ENCODE results near the gene PMM2. TPM values are rescaled to one million over a fixed set of nuclear protein-coding genes. Genes with fewer than 3 reads are reported as not detected.

Gene PMM2
- total RNA-seq, 1 experiment from 2014 or later = 35.2 TPM

DNA sequence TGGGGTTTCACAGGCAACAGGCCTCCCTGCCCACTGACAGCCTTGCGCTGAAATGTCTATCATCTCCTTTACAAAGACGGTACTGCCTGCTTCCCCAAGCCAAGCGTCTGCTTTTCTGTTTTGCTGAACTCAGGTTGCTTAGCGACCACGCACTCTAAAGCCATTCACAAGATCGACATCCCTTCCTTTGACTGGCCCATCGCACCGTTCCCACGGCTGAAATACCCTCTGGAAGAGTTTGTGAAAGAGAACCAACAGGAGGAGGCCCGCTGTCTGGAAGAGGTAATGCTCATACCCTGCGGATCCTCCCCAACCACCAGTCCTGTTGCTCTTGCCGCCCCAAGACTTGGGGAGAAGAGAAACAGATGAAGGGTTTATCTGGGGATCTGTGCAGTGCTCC, 28.9 kb upstream of the PMM2 start:
- POLR2A ChIA-PET (ENCODE audit: unreplicated experiment) = no interaction called here
- no peaks in the 10 kb centered on the region for H3K4me1 ChIP-seq (ENCODE audit: insufficient read depth, low read length)
- H3K36me3 ChIP-seq (ENCODE audit: low read depth, low read length) = no peaks in the 10 kb centered on the region
- CTCF ChIA-PET = no interaction called here
- no peak overlapping the region for H3K4me2 ChIP-seq (ENCODE audit: low read length)
- no peaks in the 10 kb centered on the region for H3K79me2 ChIP-seq (ENCODE audit: low read length)
- H2AFZ ChIP-seq (ENCODE audit: low read length) = no peak overlapping the region
- H3K4me3 ChIP-seq (ENCODE audit: low read length) = no peak overlapping the region
- no peaks in the 10 kb centered on the region for H3F3A ChIP-seq (ENCODE audit: low read length, unreplicated experiment)
- no peak for DNase-seq
- H3K27me3 ChIP-seq (ENCODE audit: low read length) = no peaks in the 10 kb centered on the region
- no TSS peak for BruUV-seq (replicated peaks)
- intact Hi-C loops (cut with micrococcal nuclease) = no loop called here
- TF ChIP-seq EZH2 (IDR thresholded peaks at IDR 0.05; ENCODE audit: low read length, unreplicated experiment) = no peak
- no peak for TF ChIP-seq EZH2phosphoT487 (IDR thresholded peaks at IDR 0.05; ENCODE audit: borderline replicate concordance, low read length)
- TF ChIP-seq, protein P1, sequence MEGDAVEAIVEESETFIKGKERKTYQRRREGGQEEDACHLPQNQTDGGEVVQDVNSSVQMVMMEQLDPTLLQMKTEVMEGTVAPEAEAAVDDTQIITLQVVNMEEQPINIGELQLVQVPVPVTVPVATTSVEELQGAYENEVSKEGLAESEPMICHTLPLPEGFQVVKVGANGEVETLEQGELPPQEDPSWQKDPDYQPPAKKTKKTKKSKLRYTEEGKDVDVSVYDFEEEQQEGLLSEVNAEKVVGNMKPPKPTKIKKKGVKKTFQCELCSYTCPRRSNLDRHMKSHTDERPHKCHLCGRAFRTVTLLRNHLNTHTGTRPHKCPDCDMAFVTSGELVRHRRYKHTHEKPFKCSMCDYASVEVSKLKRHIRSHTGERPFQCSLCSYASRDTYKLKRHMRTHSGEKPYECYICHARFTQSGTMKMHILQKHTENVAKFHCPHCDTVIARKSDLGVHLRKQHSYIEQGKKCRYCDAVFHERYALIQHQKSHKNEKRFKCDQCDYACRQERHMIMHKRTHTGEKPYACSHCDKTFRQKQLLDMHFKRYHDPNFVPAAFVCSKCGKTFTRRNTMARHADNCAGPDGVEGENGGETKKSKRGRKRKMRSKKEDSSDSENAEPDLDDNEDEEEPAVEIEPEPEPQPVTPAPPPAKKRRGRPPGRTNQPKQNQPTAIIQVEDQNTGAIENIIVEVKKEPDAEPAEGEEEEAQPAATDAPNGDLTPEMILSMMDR (conservative IDR thresholded peaks at IDR 0.05; ENCODE audit: low read depth, low read length) = no peak
- ATAC-seq = no peak
- no peaks in the 10 kb centered on the region for H4K20me1 ChIP-seq (ENCODE audit: low read length)
- H3K9me2 ChIP-seq (replicated peaks; ENCODE audit: low read length) = no peaks in the 10 kb centered on the region
- no peak overlapping the region for H3K27ac ChIP-seq (ENCODE audit: low read length)
- H3K9me3 ChIP-seq (ENCODE audit: low read length) = no peaks in the 10 kb centered on the region
- H3K9ac ChIP-seq (ENCODE audit: low read length) = no peak overlapping the region

DNA sequence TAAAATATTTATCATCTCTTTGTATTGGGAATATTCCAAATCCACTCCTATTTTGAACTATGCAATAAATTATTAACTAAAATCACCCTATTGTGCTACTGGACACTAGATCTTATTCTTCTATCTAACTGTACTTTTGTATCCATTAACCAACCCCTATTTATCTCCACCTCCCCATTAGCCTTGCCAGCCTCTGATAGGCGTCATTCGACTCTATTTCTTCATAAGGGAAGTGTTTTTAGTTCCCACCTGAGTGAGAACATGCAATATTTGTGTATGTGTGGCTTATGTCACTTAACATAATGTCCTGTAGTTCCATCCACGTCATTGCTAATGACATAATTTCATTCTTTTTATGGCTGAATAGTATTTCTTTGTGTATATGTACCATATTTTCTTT, 24.1 kb upstream of the PMM2 start:
- no peaks in the 10 kb centered on the region for H3K27me3 ChIP-seq (ENCODE audit: low read length)
- H3K4me3 ChIP-seq (ENCODE audit: low read length) = no peak overlapping the region
- no peaks in the 10 kb centered on the region for H3K36me3 ChIP-seq (ENCODE audit: low read depth, low read length)
- no peaks in the 10 kb centered on the region for H3K9me2 ChIP-seq (replicated peaks; ENCODE audit: low read length)
- POLR2A ChIA-PET (ENCODE audit: unreplicated experiment) = no interaction called here
- H2AFZ ChIP-seq (ENCODE audit: low read length) = no peak overlapping the region
- no peak overlapping the region for H3K27ac ChIP-seq (ENCODE audit: low read length)
- H3K4me1 ChIP-seq (ENCODE audit: insufficient read depth, low read length) = no peaks in the 10 kb centered on the region
- no peak overlapping the region for H3K4me2 ChIP-seq (ENCODE audit: low read length)
- DNase-seq (no peak), ATAC-seq (no peak)
- intact Hi-C loops (cut with micrococcal nuclease) = no loop called here
- H3K79me2 ChIP-seq (ENCODE audit: low read length) = no peaks in the 10 kb centered on the region
- H3K9ac ChIP-seq (ENCODE audit: low read length) = no peak overlapping the region
- H3K9me3 ChIP-seq (ENCODE audit: low read length) = no peaks in the 10 kb centered on the region
- TF ChIP-seq EZH2phosphoT487 (IDR thresholded peaks at IDR 0.05; ENCODE audit: borderline replicate concordance, low read length) (no peak), EZH2 (IDR thresholded peaks at IDR 0.05; ENCODE audit: low read length, unreplicated experiment) (no peak)
- TF ChIP-seq, protein P1 (conservative IDR thresholded peaks at IDR 0.05; ENCODE audit: low read depth, low read length) = no peak
- CTCF ChIA-PET = no interaction called here
- BruUV-seq (replicated peaks) = no TSS peak
- H3F3A ChIP-seq (ENCODE audit: low read length, unreplicated experiment) = no peaks in the 10 kb centered on the region
- no peaks in the 10 kb centered on the region for H4K20me1 ChIP-seq (ENCODE audit: low read length)

DNA sequence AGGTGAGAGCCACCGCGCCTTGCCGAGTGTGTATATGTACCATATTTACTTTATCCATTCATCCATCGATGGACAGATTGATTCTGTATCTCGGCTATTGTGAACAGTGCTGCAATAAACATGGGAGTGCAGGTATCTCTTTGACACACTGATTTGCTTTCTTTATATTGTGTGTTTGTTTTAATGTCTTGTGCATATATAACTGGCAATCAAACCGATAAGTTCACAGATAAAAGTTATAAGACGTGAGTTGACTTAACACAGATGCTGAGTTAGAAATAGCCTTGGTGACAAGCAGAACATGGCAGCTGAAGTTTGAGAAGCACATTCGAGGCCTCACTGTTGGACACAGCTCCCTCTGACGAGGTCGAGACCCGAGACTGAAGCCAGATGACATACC, 23.4 kb upstream of the PMM2 start:
- TF ChIP-seq, protein P1 (conservative IDR thresholded peaks at IDR 0.05; ENCODE audit: low read depth, low read length) = no peak
- TF ChIP-seq EZH2 (IDR thresholded peaks at IDR 0.05; ENCODE audit: low read length, unreplicated experiment) = no peak
- no peak for TF ChIP-seq EZH2phosphoT487 (IDR thresholded peaks at IDR 0.05; ENCODE audit: borderline replicate concordance, low read length)
- Histone ChIP-seq H3K4me3 (ENCODE audit: low read length) (no peak overlapping the region), H3K4me2 (ENCODE audit: low read length) (no peak overlapping the region), H3K9ac (ENCODE audit: low read length) (no peak overlapping the region), H3F3A (ENCODE audit: low read length, unreplicated experiment) (no peaks in the 10 kb centered on the region), H2AFZ (ENCODE audit: low read length) (no peak overlapping the region), H3K4me1 (ENCODE audit: insufficient read depth, low read length) (no peaks in the 10 kb centered on the region), H3K9me2 (replicated peaks; ENCODE audit: low read length) (no peaks in the 10 kb centered on the region), H3K27ac (ENCODE audit: low read length) (no peak overlapping the region), H3K36me3 (ENCODE audit: low read depth, low read length) (no peaks in the 10 kb centered on the region), H3K27me3 (ENCODE audit: low read length) (no peaks in the 10 kb centered on the region), H3K9me3 (ENCODE audit: low read length) (no peaks in the 10 kb centered on the region), H4K20me1 (ENCODE audit: low read length) (no peaks in the 10 kb centered on the region), H3K79me2 (ENCODE audit: low read length) (no peaks in the 10 kb centered on the region)
- intact Hi-C loops (cut with micrococcal nuclease) = no loop called here
- POLR2A ChIA-PET (ENCODE audit: unreplicated experiment) = no interaction called here
- ATAC-seq (no peak), DNase-seq (no peak)
- BruUV-seq (replicated peaks) = no TSS peak
- CTCF ChIA-PET = no interaction called here
